Colonic mucosa (tissue), 4 donors: ENCODE results near the gene GIPR. TPM values are rescaled to one million over a fixed set of nuclear protein-coding genes. Genes with fewer than 3 reads are reported as not detected.

ENCODE experiments used
- DNase-seq: peaks from one replicate; pipeline ENCODE4 v3.0.0-alpha.2; 2020
- H3K27ac ChIP-seq: fragments of 200-600 bp; one replicate; pipeline ENCODE4 v1.8.0; 2021
- H3K27me3 ChIP-seq: fragments of 200-600 bp; one replicate; pipeline ENCODE4 v1.8.0; 2021
- H3K36me3 ChIP-seq: fragments of 200-600 bp; one replicate; pipeline ENCODE4 v1.8.0; 2021
- H3K4me1 ChIP-seq: fragments of 200-600 bp; one replicate; pipeline ENCODE4 v1.8.0; 2021; ENCODE audit warnings: mild to moderate bottlenecking
- H3K4me3 ChIP-seq: fragments of 200-600 bp; one replicate; pipeline ENCODE4 v1.8.0; 2021
- H3K9ac ChIP-seq, 2 donors: one replicate each; pipeline ENCODE4 v1.7.0; 2013; ENCODE audit warnings: control low read depth in 2 of 2, low read depth in 2 of 2, low read length in 2 of 2
- H3K9me3 ChIP-seq: fragments of 200-600 bp; one replicate; pipeline ENCODE4 v1.8.0; 2021
- CTCF ChIP-seq: fragments of 200-600 bp; IDR thresholded peaks from one replicate; pipeline ENCODE4 v1.8.0; 2022; ENCODE audit warnings: antibody characterized with exemption, mild to moderate bottlenecking
- intact Hi-C: fragments of 100-400 bp; cut with DNase I; formaldehyde crosslinking; loops from one replicate; pipeline ENCODE4 v1.14.1; 2022
- total RNA-seq, 2 donors: library from RNA; stranded (reverse); fragmentation: NEBNext Ultra II Directional in 1 of 2; extraction: Animal tissue kit (Norgen Biotek cat#: 25700) in 1 of 2; gene quantifications; one replicate each; pipeline ENCODE4 v1.2.1, GENCODE V29; 2021
- donor health status: healthy.
- donor health status: DM: no; HTN: no; CAD: no.
- donor health status: DM: no; HTN: no; CAD: no.

Gene GIPR
- total RNA-seq, 2 donors from 2014 or later, result 8.3 to 9.5 TPM

- no peak overlapping the region for H3K9ac ChIP-seq
- H3K36me3 ChIP-seq, result no peaks in the 10 kb centered on the region
- no peaks in the 10 kb centered on the region for H3K9me3 ChIP-seq
- no peak for TF ChIP-seq CTCF
- peaks cover 18% of the 10 kb centered on the region for H3K27me3 ChIP-seq
- intact Hi-C loops, result loop anchor here (10.0 kb wide), 1 partner anchor 122 kb away; no protein-coding TSS in a partner anchor
- no peak overlapping the region for H3K4me3 ChIP-seq
- peaks cover 7% of the 10 kb centered on the region for H3K4me1 ChIP-seq
- no peak for DNase-seq
- H3K27ac ChIP-seq, result no peak overlapping the region
Observed at GRCh38 chr19:45646345-45646698, 21.7 kb upstream of the GIPR start.

- no peaks in the 10 kb centered on the region for H3K4me1 ChIP-seq
- intact Hi-C loops, result no loop called here
- no peaks in the 10 kb centered on the region for H3K9me3 ChIP-seq
- no peak for DNase-seq
- H3K27me3 ChIP-seq, result no peaks in the 10 kb centered on the region
- H3K4me3 ChIP-seq, result no peak overlapping the region
- no peaks in the 10 kb centered on the region for H3K36me3 ChIP-seq
- TF ChIP-seq CTCF, result no peak
- no peak overlapping the region for H3K27ac ChIP-seq
- H3K9ac ChIP-seq, result no peak overlapping the region
Observed at GRCh38 chr19:45650722-45651121, 17.3 kb upstream of the GIPR start.

DNA sequence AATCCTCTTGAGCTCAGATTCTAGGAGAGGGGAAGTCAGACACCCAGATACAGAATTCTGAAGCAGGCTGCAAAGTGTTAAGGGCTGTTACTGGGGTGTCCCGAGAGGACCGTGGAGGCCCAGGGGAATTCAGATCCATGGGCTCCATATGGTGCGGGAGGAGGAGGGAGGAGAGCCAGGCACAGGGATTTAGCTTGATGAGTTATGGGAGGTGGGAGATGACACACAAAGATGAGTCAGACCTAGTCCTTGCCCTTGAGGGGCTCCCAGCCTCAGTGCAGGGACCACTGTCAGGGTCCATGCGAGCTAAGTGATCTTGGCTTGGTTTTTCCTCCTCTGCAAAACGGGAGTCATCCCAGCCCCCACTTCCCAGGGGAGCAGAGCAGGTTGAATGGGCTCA lies 14.4 kb upstream of the GIPR start:
- intact Hi-C loops, result no loop called here
- Histone ChIP-seq H3K4me1 (no peaks in the 10 kb centered on the region), H3K9me3 (no peaks in the 10 kb centered on the region), H3K36me3 (no peaks in the 10 kb centered on the region), H3K4me3 (no peak overlapping the region), H3K27ac (no peak overlapping the region), H3K27me3 (no peaks in the 10 kb centered on the region), H3K9ac (no peak overlapping the region)
- no peak for DNase-seq
- TF ChIP-seq CTCF, result no peak

DNA sequence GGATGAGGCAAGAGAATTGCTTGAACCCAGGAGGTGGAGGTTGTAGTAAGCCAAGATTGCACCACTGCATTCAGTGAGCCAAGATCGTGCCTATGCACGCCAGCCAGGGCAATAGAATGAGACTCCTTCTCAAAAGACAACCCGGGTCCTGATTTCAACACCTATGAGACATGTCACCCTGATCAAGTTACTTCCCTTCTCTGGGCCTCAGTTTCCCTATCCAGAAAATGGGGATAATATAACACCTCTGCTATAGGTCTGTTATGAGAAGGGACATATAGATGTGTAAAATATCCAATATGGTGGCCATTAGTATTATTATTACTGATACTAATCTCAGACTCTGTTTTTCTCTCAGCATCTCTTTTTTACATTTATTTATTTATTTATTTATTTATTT lies 12.9 kb upstream of the GIPR start:
- Histone ChIP-seq H3K27ac (no peak overlapping the region), H3K36me3 (no peaks in the 10 kb centered on the region), H3K4me3 (no peak overlapping the region), H3K9ac (no peak overlapping the region), H3K27me3 (no peaks in the 10 kb centered on the region), H3K4me1 (no peaks in the 10 kb centered on the region), H3K9me3 (no peaks in the 10 kb centered on the region)
- DNase-seq, result no peak
- intact Hi-C loops, result no loop called here
- TF ChIP-seq CTCF, result no peak

- Histone ChIP-seq H3K27ac (no peak overlapping the region), H3K9me3 (no peaks in the 10 kb centered on the region), H3K27me3 (no peaks in the 10 kb centered on the region), H3K9ac (no peak overlapping the region), H3K4me1 (no peaks in the 10 kb centered on the region), H3K36me3 (no peaks in the 10 kb centered on the region), H3K4me3 (no peak overlapping the region)
- TF ChIP-seq CTCF, result no peak
- intact Hi-C loops, result no loop called here
- DNase-seq, result no peak
Observed at GRCh38 chr19:45657520-45658167, 10.4 kb upstream of the GIPR start.
